Measurements from ENCODE around the gene ST6GALNAC6.

DNA sequence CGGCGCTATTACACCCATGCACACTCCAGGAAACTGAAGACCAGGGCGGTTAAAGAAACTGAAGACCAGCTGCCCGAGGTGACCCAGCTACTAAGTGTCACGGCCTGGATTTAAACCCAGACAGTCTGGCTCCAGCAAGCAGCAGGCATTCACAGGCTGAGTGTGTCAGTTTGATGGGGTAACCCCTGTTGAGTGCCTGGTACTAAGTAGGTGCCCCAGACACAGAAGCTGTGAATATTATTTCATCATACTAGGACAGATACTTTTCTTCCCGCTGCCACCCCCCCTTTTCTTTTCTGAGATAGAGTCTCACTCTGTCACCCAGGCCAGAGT lies 52.3 kb downstream of the ST6GALNAC6 start:
- TF ChIP-seq POLR2A (IDR thresholded peaks at IDR 0.05) = no peak
- no peak for TF ChIP-seq CTCF (IDR thresholded peaks at IDR 0.05)

All from lower leg skin (tissue), 3 donors.